GM20431 (cell line): ENCODE measurements around the gene NDUFA5.

Experiments used
- in situ Hi-C: fragments of 300-500 bp; cut with MseI, MboI; formaldehyde crosslinking; loops from one replicate; pipeline ENCODE4 v1.15.0; 2020; ENCODE audit warnings: low sequenced_read_pairs; ENCODE audit not compliant: unreplicated experiment

NDUFA5 gene

GRCh38 chr7:123557398-123558288, at the start of gene NDUFA5:
Gene NDUFA5, minus strand, starts transcription at chr7:123557818. Its CDS starts 23 bp downstream, at chr7:123557795.
- in situ Hi-C loops, result no loop called here

GRCh38 chr7:123604739-123605138, 47.1 kb upstream of the NDUFA5 start:
- in situ Hi-C loops, result no loop called here

- in situ Hi-C loops, result no loop called here
These were observed 45.0 kb upstream of the NDUFA5 start for GRCh38 chr7:123602648-123603047.

- in situ Hi-C loops, result no loop called here
These were observed 43.9 kb upstream of the NDUFA5 start, which contains the start of gene ASB15 for GRCh38 chr7:123601530-123601929. Gene ASB15, plus strand, starts transcription at chr7:123601821. Its CDS starts 12,682 bp downstream, at chr7:123614503.

GRCh38 chr7:123600876-123601275, 43.3 kb upstream of the NDUFA5 start:
- in situ Hi-C loops, result no loop called here

- in situ Hi-C loops, result no loop called here
These were observed 42.1 kb upstream of the NDUFA5 start for GRCh38 chr7:123599766-123600165.

- in situ Hi-C loops, result no loop called here
These were observed 41.0 kb upstream of the NDUFA5 start for GRCh38 chr7:123598657-123599056.

- in situ Hi-C loops, result no loop called here
These were observed 37.2 kb upstream of the NDUFA5 start for GRCh38 chr7:123594813-123595241.

- in situ Hi-C loops, result no loop called here
These were observed 30.8 kb upstream of the NDUFA5 start for GRCh38 chr7:123588376-123588775.

- in situ Hi-C loops, result no loop called here
These were observed 26.2 kb upstream of the NDUFA5 start for GRCh38 chr7:123583821-123584220.

- in situ Hi-C loops, result no loop called here
These were observed 23.5 kb upstream of the NDUFA5 start for GRCh38 chr7:123581162-123581459.

- in situ Hi-C loops, result no loop called here
These were observed 23.0 kb upstream of the NDUFA5 start for GRCh38 chr7:123580406-123581161.

- in situ Hi-C loops, result no loop called here
These were observed 21.8 kb upstream of the NDUFA5 start for GRCh38 chr7:123579416-123579815.

- in situ Hi-C loops, result no loop called here
These were observed 16.4 kb upstream of the NDUFA5 start for GRCh38 chr7:123573896-123574467.

- in situ Hi-C loops, result no loop called here
These were observed 15.7 kb upstream of the NDUFA5 start for GRCh38 chr7:123573341-123573740.

- in situ Hi-C loops, result no loop called here
These were observed 14.1 kb upstream of the NDUFA5 start for GRCh38 chr7:123571684-123572083.

GRCh38 chr7:123571187-123571586, 13.6 kb upstream of the NDUFA5 start:
- in situ Hi-C loops, result no loop called here

GRCh38 chr7:123570390-123571182, 13.0 kb upstream of the NDUFA5 start:
- in situ Hi-C loops, result no loop called here

GRCh38 chr7:123569352-123570010, 11.9 kb upstream of the NDUFA5 start:
- in situ Hi-C loops, result no loop called here

- in situ Hi-C loops, result no loop called here
These were observed 4.5 kb upstream of the NDUFA5 start for GRCh38 chr7:123562121-123562520.
